HEK293T (cell line): ENCODE measurements around the gene ST13.
"Not testable (repeated sequence)": the region's sequence is repeated elsewhere in the genome, so short reads cannot be mapped to it uniquely, and the experiment has no call there.

Source experiments
- CTCF ChIA-PET: fragments of 350-600 bp; formaldehyde crosslinking; extraction: SDS; loops from one replicate; lab custom pipeline; 2021; ENCODE audit warnings: antibody characterized with exemption, inconsistent platforms; lab: Yijun Ruan, JAX
- POLR2A ChIA-PET: fragments of 350-600 bp; formaldehyde crosslinking; extraction: SDS; loops from one replicate; lab custom pipeline; 2020; ENCODE audit warnings: antibody characterized with exemption, inconsistent platforms; lab: Yijun Ruan, JAX
- DNase-seq: peaks from one replicate; pipeline ENCODE4 v3.0.0; 2012; ENCODE audit warnings: mixed read lengths; ENCODE audit errors: extremely low spot score
- ARNT ChIP-seq: fragments of 450-650 bp; IDR thresholded peaks from 2 replicates; pipeline ENCODE4 v1.6.1; 2017; ENCODE audit warnings: mild to moderate bottlenecking
- BHLHE40 ChIP-seq: fragments of 450-650 bp; IDR thresholded peaks from 2 replicates; pipeline ENCODE4 v1.6.1; 2016; ENCODE audit warnings: mild to moderate bottlenecking, moderate library complexity, borderline replicate concordance
- CTBP1 ChIP-seq: fragments of 450-650 bp; IDR thresholded peaks from 2 replicates; pipeline ENCODE4 v1.6.1; 2016; ENCODE audit warnings: borderline replicate concordance
- ELF4 ChIP-seq: fragments of 450-650 bp; IDR thresholded peaks from 2 replicates; pipeline ENCODE4 v1.6.1; 2017; ENCODE audit warnings: antibody characterized with exemption
- FOXA1 ChIP-seq: fragments of 450-650 bp; IDR thresholded peaks from 2 replicates; pipeline ENCODE4 v1.6.1; 2016; ENCODE audit warnings: mild to moderate bottlenecking
- FOXK2 ChIP-seq: fragments of 450-650 bp; IDR thresholded peaks from 2 replicates; pipeline ENCODE4 v1.6.1; 2016; ENCODE audit warnings: mild to moderate bottlenecking
- FOXM1 ChIP-seq: fragments of 450-650 bp; IDR thresholded peaks from 2 replicates; pipeline ENCODE4 v1.6.1; 2017; ENCODE audit warnings: mild to moderate bottlenecking, borderline replicate concordance
- HDGF ChIP-seq: fragments of 450-650 bp; IDR thresholded peaks from 2 replicates; pipeline ENCODE4 v1.6.1; 2017; ENCODE audit warnings: antibody characterized with exemption, borderline replicate concordance
- L3MBTL2 ChIP-seq: fragments of 450-650 bp; conservative IDR thresholded peaks from 2 replicates; pipeline ENCODE4 v1.6.1; 2016; ENCODE audit warnings: mild to moderate bottlenecking
- LEF1 ChIP-seq: fragments of 450-650 bp; IDR thresholded peaks from 2 replicates; pipeline ENCODE4 v1.6.1; 2017; ENCODE audit warnings: mild to moderate bottlenecking, borderline replicate concordance
- NFRKB ChIP-seq: fragments of 450-650 bp; IDR thresholded peaks from 2 replicates; pipeline ENCODE4 v1.6.1; 2016; ENCODE audit warnings: mild to moderate bottlenecking, moderate library complexity
- PKNOX1 ChIP-seq: fragments of 450-650 bp; IDR thresholded peaks from 2 replicates; pipeline ENCODE4 v1.6.1; 2016
- SP1 ChIP-seq: fragments of 450-650 bp; IDR thresholded peaks from 2 replicates; pipeline ENCODE4 v1.6.1; 2017
- SUZ12 ChIP-seq: fragments of 450-650 bp; IDR thresholded peaks from 2 replicates; pipeline ENCODE4 v1.6.1; 2016; ENCODE audit warnings: mild to moderate bottlenecking
- TARDBP ChIP-seq: fragments of 450-650 bp; IDR thresholded peaks from 2 replicates; pipeline ENCODE4 v1.6.1; 2016
- ZNF384 ChIP-seq: fragments of 450-650 bp; IDR thresholded peaks from 2 replicates; pipeline ENCODE4 v1.6.1; 2016

Gene ST13

DNA sequence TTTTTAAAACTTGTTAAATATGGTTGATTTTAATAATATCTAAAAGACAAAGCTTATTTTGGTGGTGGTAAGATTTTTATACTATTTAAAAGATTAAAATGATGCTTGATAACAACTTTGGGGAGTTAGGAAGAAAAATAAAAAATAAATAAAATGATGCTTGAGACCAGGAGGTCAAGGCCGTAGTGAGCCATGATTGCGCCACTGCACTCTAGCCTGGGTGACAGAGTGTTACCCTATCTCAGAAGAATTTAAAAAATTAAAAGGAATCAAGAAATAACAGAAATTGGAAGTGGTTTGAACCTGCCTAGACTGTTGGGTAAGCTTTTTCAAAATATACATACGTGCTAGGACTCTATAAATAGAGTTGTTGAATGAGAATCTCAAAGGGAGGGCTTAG is 17.6 kb upstream of the ST13 start:
- POLR2A ChIA-PET = interaction anchor here (0.9 kb wide), 1 partner anchor 19 kb away, joined by 3 read pairs; no protein-coding TSS in a partner anchor
- no peak for DNase-seq
- no peak for TF ChIP-seq SUZ12
- TF ChIP-seq ARNT = no peak
- no peak for TF ChIP-seq SP1
- TF ChIP-seq ZNF384 = no peak
- no peak for TF ChIP-seq TARDBP
- TF ChIP-seq FOXK2 = no peak
- no peak for TF ChIP-seq FOXA1
- TF ChIP-seq NFRKB = no peak
- no peak for TF ChIP-seq L3MBTL2
- TF ChIP-seq BHLHE40 = no peak
- CTCF ChIA-PET = no interaction called here

DNA sequence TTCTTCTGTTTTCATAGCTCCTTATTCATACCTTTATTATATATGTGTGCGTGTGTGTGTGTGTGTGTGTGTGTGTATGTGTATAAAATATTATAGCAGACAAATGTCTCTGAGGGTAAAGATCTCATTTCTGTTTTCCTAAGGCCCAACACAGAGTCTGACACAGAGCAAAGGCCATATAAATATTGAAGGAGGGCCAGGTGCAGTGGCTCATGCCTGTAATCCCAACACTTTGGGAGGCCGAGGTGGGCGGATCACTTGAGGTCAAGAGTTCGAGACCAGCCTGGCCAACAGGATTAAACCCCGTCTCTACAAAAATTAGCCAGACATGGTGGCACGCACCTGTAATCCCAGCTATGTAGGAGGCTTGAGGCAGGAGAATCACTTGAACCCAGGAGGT is 11.9 kb upstream of the ST13 start:
- CTCF ChIA-PET, DNase-seq: not testable (repeated sequence)
- POLR2A ChIA-PET = interaction anchor here (3.3 kb wide), 1 partner anchor 10 kb away, joined by 29 read pairs; the partner anchor contains the start of genes ST13 and XPNPEP3

- ChIA-PET CTCF (no interaction called here), POLR2A (interaction anchor here (3.3 kb wide), 1 partner anchor 9 kb away, joined by 29 read pairs; the partner anchor contains the start of genes ST13 and XPNPEP3)
- TF ChIP-seq FOXA1 (no peak), PKNOX1 (no peak)
- no peak for DNase-seq
Measured at GRCh38 chr22:40867109-40867508, 10.7 kb upstream of the ST13 start.

DNA sequence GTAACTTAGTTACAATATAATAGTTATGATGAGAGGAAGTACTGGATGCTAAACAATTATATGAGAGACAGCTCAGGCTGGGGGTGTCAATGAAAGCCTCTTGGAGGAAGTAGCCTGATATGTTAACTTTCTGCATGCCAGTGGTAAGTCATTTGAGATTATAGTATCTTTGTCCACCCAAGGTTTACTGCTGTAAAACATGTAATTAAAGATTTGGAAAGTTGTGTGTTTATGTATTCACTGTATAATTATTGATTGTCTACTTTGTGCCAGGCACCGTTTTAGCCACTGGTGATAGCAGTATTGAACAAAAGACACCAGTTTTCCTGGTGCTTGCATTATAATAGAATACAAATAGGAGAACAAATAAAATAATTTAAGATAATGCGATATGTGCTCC is 6.1 kb upstream of the ST13 start:
- CTCF ChIA-PET = no interaction called here
- DNase-seq = no peak
- POLR2A ChIA-PET = no interaction called here
- no peak for TF ChIP-seq HDGF

- DNase-seq = no peak
- CTCF ChIA-PET = interaction anchor here (0.6 kb wide), 1 partner anchor 1202 kb away, joined by 8 read pairs; no protein-coding TSS in a partner anchor
- TF ChIP-seq BHLHE40 = no peak
- no peak for TF ChIP-seq ZNF384
- no peak for TF ChIP-seq CTBP1
- TF ChIP-seq LEF1 = no peak
- TF ChIP-seq HDGF = no peak
- no peak for TF ChIP-seq FOXA1
- TF ChIP-seq ARNT = no peak
- TF ChIP-seq PKNOX1 = no peak
- TF ChIP-seq FOXM1 = no peak
- TF ChIP-seq L3MBTL2 = no peak
- no peak for TF ChIP-seq NFRKB
- no peak for TF ChIP-seq FOXK2
- TF ChIP-seq SUZ12 = no peak
- no peak for TF ChIP-seq ELF4
- POLR2A ChIA-PET = no interaction called here
Measured at GRCh38 chr22:40862013-40862412, 5.6 kb upstream of the ST13 start, which contains the start of gene DNAJB7. Gene DNAJB7, minus strand, starts transcription at chr22:40862113. Its CDS starts 119 bp downstream, at chr22:40861994.

- DNase-seq = no peak
- TF ChIP-seq SUZ12 (no peak), ZNF384 (no peak), PKNOX1 (no peak), NFRKB (no peak), BHLHE40 (no peak), FOXM1 (no peak), LEF1 (no peak), CTBP1 (no peak)
- ChIA-PET CTCF (no interaction called here), POLR2A (interaction anchor here (0.7 to 3.3 kb wide), 11 partner anchors 10 to 205 kb away, joined by 3 to 29 read pairs (median 4); partner anchors contain the start of gene SLC25A17)
Measured at GRCh38 chr22:40857309-40857855, 943 bp upstream of the ST13 start.

DNA sequence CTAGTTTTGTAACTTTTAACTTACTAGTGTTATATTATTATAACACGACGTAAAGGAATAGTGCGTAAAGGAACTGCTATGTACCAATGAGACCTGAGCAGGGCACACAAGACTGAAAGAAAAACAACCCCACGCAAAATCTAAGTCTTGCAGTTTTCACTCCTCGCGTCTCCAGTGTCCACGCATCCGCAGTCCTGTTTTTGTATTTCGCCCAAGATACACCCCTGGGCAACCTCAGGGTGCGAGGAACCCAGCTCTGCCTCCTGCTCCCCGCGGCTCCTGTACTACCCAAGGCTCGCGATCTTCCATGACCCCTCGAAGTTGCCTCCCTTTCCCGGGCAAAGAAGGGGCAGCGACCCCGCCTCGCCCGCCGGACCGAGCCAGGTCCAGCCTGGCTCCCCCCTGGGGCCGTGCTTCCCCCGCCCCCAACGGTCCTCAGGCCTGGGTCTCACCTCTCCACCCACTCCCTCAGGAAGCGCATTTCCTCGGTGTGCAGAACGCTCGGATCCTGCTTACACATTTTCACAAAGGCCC is 393 bp downstream of the ST13 start:
- ChIA-PET POLR2A (interaction anchor here (1.0 to 2.6 kb wide), 5 partner anchors 15 to 202 kb away, joined by 3 to 11 read pairs (median 3); partner anchors contain the start of gene SLC25A17), CTCF (no interaction called here)
- DNase-seq = peak; percentile 32
- TF ChIP-seq FOXM1 (no peak), FOXK2 (no peak), BHLHE40 (no peak), SUZ12 (no peak), FOXA1 (no peak)
